HL-60/S4 treated with phorbol 12-myristate 13-acetate at 8.2 ng/mL for 4 days and 3 days (cell line): ENCODE measurements around the gene CCDC201.

Source experiments
- in situ Hi-C: fragments of 300-500 bp; cut with MboI; formaldehyde crosslinking; loops from 2 replicates; pipeline ENCODE4 v1.15.0; 2022; ENCODE audit warnings: low sequenced_read_pairs

CCDC201 gene, protein sequence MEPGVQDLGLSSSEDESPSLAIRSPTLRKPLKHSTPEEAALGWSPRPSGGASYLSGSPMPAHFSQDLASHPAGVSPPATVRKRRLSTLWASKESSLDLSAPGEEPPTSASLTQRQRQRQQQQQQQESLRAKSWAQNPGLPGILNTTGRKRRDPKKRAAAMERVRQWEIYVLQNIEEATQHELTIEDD

DNA sequence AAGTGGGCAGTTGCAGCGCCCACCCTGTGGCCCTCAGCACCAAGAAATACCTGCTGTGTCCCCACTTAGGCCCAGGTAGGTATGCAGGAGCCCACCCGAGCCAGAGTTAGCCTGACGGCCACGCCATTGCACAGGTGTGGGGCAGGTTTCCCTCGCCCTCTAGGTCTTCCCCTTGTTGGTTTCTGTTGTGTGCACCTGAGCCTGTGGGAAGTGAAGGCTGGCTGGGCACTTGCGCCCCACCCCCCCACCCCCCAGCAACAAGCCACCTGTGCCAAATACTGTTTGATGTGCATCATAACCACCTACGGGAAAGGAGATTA lies at the start of gene CCDC201:
Gene CCDC201, minus strand, starts transcription at position 48 of the 320 bp plus-strand sequence. CDS start 75 bp downstream, outside the sequence.
- in situ Hi-C loops = loop anchor here (25.0 kb wide), 1 partner anchor 711 kb away; the partner anchor contains the start of gene RAMP3

DNA sequence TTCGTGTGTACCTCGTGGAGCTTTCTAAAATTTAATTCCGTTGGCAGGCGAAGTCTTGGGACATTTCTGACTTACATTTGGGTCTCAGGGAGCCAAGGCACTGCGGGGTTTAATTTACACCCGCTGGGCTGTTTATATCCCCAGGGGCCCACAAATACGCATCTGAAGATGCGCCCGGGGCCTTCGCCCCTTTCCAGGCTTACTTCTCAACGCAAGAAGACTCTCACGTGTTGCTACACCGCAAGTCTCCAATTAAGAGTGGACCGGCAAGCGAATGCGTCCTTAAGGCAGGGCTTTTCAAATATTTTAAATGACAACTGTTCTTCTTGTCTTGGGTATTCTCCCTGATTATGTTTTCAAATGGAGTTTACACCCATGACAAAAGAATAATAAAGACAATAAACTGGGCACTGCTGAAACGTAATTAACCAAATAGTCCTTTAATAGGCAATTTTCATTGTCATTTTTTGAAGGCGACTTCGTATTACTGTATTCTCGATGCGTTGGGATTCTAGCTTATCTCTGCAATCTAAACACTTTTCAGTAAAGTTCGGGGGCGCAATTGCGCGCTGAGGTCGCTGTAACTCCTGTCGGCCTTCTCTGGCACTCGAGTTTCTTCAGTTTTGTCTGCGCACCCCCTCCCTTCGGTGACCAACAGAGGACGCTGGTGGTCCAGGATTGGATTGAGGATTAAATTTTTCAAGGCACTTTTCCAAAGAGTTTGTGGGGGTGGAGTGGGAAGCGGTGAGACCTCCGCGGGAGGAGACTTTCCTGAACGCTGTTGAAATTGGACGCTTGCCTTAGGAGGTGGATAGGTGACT lies 49.0 kb upstream of the CCDC201 start:
- in situ Hi-C loops = loop anchor here (25.0 kb wide), 1 partner anchor 1165 kb away; no protein-coding TSS in a partner anchor

DNA sequence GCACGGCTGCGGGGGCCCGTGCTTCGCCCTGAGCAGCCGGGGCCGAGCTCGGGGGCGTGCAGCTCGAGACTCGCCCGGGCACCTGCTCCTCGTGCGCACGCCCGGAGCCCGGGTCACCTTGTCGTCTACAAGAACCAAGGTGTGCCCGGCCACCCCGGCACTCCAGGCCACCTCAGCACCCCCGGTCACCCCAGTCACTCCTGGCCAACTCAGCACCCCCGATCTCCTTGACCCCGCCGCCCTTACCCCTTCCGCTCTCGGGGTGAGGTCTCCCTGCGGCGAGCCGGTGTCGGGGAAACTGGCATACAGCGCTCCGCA lies 48.5 kb upstream of the CCDC201 start:
- in situ Hi-C loops = loop anchor here (25.0 kb wide), 1 partner anchor 1166 kb away; no protein-coding TSS in a partner anchor

DNA sequence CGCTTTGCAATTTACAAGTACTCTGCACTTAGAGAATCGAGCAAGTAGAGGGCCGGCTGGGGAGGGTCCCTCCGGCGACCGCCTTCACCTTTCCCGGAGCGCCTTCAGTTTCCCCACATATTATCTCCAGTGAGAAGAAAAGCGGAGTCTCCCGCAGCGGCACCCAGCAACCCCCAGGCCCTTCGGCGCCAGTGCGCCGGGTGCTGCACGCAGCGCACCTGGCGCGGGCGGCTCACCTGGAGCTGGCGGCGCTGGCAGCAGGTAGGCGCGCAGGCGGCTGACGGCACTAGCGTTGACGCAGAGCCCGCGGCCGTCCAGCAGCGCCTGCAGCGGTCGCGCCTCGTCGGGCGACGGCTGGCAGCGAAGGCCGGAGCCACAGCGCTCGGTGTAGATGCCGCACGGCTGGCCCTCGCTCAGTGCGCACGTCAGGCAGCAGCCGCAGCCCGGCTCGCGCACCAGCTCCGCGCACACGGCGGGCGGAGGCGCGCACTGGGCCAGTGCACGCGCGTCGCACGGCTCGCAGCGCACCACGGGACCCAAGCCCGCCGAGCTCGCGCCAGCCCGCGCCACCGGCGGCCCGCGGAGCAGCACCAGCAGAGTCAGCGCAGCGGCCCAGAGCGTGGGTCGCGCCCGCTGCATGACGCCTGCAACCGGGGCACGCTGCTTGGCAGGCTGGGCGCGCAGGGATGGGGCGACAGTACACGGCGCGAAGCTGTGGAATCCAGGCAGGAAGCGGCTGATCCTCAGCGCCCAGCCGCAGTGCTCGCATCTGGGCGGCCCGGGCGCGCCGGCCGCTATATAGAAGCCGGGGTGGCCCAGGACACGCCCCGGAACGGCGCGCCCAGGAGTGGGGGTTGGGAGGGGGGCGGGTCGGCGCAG lies 47.9 kb upstream of the CCDC201 start, which contains the start of gene IGFBP3:
Gene IGFBP3, minus strand, starts transcription at position 771 of the 879 bp plus-strand sequence. Its CDS starts 132 bp downstream, at position 639.
- in situ Hi-C loops = loop anchor here (25.0 kb wide), 1 partner anchor 1167 kb away; no protein-coding TSS in a partner anchor

DNA sequence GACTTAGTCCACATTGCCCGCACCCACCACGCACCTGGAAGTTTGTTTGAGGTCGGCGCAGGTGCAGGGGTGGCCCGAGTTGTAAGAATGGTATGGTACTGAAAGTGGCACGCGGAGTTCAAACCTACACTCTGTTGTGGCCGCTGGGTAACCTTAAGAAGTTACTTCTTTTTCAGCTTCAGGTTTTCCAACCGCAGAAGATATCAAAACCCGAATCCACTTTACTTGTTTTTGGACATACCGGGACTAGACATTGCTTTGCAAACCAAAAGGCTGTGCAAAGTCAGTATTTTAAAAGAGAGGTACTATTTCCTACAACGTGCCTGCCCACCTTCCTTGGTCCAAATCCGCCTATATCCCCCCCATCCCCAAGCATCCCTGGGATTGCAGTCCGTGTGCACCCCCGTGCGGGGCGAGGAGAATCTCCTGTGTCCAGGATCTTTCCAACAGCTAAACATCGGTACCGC lies 47.1 kb upstream of the CCDC201 start:
- in situ Hi-C loops = loop anchor here (25.0 kb wide), 1 partner anchor 1167 kb away; no protein-coding TSS in a partner anchor

DNA sequence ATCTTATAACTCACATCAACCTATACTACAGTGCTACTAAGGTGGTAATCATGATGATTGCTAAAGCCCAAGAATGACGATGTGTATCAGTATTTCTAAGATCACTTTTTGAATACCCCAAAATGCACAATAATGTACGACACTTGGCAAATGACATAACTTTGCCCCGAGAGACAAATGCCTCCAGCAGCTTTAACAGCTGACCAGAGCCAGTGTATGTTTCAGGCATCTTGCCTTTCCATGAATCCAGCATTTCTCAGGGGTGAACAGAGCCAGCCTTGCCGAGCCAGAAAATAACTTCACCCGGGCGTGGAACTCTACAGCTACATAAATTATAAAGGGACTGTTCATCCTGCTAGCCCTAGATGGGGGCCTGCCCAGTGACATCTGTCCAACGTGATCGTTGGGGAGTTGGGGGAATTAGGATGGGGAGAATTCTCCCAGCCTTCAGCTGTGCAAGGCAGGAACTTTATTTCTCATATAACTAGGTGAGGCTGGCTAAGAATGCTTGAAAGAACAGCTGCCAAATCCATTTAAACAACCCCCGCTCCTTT lies 46.4 kb upstream of the CCDC201 start:
- in situ Hi-C loops = loop anchor here (25.0 kb wide), 1 partner anchor 1168 kb away; no protein-coding TSS in a partner anchor

DNA sequence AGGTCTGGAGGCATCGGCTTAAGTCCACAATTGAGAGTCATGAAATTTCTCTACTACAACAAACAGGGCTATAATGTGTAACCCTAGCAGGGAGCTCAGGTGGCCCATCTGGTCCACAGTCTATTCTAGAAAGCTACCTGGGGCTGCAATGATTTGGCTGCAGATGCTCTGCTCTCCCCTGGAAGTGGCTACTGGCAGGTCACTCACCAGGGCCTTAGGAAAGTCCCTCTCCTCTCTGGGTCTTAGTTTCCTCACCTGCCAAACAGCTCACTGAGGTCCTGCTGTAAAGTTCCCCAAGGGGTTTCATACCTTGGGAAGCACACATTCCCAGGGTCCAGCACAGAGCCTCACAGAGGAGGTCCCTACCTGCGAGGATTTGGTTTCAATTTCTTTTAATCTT lies 45.7 kb upstream of the CCDC201 start:
- in situ Hi-C loops = loop anchor here (25.0 kb wide), 1 partner anchor 1169 kb away; no protein-coding TSS in a partner anchor

DNA sequence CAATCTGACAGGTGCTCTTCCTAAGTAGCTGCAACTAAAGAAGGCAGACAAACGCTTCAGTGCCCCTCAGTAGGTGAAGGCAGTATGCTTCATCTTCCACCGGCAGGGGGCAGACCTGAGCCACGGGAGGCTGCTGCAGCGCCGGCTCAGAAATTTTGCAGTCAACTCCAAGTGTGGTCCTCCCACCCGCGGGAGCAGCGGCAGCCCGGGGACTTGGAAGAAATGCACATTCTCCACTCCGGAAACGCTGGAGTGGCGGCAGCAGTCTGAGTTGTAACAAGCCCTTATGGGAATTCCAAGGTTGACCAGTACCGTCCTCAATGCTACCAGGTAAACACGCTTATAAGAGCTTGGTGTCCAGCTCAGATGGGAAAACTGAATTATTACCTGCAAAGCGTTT lies 44.8 kb upstream of the CCDC201 start:
- in situ Hi-C loops = loop anchor here (25.0 kb wide), 1 partner anchor 1170 kb away; no protein-coding TSS in a partner anchor

DNA sequence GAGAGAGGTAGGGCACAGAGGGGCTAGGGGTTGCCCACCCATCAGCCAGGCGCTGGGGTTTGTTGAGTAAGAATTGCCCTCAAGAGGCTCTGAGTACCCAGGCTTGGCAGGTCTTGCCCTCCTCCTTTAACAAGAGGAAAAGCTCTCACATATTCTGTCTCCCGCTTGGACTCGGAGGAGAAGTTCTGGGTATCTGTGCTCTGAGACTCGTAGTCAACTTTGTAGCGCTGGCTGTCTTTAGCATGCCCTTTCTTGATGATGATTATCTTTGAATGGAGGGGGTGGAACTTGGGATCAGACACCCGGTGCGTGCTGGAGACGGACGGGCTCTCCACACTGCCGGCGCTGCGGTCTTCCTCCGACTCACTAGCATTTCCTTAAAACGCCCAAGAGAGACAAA lies 44.2 kb upstream of the CCDC201 start:
- in situ Hi-C loops = loop anchor here (25.0 kb wide), 1 partner anchor 1170 kb away; no protein-coding TSS in a partner anchor

DNA sequence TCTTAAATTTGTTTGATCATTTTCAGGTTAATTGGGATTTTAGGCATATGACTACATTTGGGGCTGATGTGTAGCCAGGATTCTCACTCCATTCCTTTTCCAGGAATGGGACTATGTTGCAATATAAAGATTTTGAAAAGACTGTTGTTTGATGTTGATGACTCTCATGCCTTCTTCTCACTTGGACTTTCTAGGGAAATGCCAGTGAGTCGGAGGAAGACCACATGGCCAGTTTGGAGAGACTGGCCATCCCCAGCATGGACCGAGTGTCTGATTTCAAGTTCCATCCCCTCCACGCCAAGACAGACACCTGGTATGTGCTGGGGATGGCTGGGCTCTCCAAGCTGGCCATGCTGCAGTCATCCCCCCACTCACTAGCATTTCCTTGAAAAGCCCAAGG lies 42.7 kb upstream of the CCDC201 start:
- in situ Hi-C loops = loop anchor here (25.0 kb wide), 1 partner anchor 1172 kb away; no protein-coding TSS in a partner anchor

DNA sequence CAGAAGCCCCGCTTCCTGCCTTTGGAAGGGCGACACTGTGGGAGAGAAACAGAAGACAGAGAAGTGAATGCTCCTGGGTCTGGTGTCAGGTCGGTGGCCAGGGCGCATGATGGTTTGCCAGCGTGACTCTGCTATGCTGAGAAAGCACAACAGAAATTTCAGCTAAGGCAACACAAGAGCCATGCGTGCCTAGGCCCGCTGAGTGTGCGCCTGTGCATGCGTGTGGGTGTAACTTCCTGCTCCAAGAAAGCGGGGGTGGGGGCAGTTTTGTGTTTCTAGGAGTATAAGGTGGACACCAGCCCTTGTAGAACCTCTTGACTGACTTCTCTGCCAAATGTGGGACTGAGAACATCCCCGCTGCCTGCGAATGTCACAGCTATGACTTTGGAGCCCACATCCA lies 42.0 kb upstream of the CCDC201 start:
- in situ Hi-C loops = loop anchor here (25.0 kb wide), 1 partner anchor 1172 kb away; no protein-coding TSS in a partner anchor

DNA sequence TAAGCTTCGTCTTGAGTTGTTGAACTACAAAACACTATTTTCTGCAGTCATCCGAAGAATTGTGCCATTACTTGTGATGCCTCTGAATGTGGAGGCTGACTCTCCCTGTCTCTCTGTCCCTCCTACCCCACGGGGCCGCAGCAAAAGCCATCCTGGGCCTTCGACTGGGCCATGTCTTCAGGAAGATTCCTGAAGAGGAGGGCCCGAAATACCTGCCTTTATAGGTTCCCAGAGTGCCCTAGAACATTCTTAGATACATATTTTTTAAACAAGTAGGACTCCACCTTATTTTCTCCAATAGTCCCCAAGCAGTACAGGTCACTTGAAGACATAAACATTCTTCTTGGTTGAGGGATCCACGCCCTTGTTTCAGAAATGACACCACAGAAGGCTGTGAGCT lies 40.1 kb upstream of the CCDC201 start:
- in situ Hi-C loops = loop anchor here (25.0 kb wide), 1 partner anchor 1174 kb away; no protein-coding TSS in a partner anchor

DNA sequence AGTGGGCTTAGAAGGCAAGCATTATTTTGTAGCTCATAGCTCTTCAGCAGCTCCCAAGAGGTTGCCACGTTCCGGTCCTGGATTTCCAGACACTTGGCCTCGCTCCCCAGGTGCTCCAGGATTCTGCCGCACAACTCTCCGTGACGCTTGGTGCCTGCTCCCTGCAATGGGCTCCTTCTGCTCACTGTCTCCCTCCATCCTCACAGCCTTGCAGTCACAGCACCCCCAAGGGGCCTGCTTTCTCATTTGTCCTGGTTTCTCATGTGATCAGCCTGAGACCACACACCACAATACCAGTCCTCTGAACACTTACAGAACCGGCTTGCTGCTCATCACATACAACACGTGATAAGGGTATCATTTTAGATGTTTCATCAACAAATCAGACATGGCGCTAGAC lies 38.4 kb upstream of the CCDC201 start:
- in situ Hi-C loops = loop anchor here (25.0 kb wide), 1 partner anchor 1176 kb away; no protein-coding TSS in a partner anchor

DNA sequence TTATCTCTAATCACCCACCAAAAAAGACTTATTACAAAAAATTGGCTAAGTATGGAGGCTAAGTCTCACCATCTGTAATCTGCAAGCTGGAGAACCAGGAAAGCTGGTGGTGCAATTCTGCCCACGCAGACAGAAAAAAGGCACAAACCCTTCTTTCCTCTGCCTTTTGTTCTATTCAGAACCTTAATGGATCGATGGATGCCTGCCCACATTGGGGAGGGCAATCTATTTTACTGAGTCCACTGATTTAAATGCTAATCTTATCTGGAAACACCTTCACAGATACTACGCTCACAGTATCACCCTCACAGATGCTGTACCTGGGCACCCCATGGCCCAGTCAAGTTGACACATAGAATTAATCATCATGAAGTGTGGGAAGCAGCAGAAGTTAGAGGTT lies 38.0 kb upstream of the CCDC201 start:
- in situ Hi-C loops = loop anchor here (25.0 kb wide), 1 partner anchor 1176 kb away; no protein-coding TSS in a partner anchor

DNA sequence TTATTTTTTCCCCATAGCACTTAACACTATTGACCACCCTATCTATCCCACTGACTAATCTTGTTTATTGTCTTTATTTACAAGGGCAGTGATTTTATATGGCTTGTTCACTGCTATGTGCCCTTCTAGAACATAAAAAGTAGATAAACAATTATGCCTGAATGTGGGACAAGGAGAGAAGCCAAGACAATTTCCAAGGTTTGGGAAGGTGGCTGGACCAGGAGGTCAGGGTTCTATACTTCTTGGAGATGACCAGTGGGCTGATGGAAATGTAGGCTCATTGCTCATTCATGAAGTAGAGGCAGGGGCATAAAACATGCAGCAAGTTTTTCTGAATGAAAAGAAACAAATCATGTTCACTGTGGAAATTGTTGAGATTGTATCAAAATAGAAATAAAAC lies 36.7 kb upstream of the CCDC201 start:
- in situ Hi-C loops = loop anchor here (25.0 kb wide), 1 partner anchor 1178 kb away; no protein-coding TSS in a partner anchor

DNA sequence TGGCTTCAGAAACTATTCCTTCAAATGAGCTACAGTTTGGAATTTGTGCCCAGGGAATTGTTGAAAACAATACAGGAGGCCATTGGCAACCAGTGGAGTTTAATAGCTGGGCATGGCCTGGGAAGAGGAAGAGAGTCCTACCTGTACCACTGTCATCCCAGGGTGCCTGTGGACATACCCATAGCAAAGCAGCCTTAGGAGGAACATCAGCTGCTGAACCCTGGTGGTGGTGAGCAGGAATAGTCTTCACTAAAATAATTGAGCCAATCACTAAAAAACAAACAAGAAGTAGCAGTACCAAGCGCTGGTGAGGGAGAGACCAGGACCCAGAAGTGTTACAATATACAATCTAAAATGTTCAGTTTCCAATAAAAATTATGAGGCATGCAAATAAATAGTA lies 29.9 kb upstream of the CCDC201 start:
- in situ Hi-C loops = loop anchor here (25.0 kb wide), 1 partner anchor 1184 kb away; no protein-coding TSS in a partner anchor

DNA sequence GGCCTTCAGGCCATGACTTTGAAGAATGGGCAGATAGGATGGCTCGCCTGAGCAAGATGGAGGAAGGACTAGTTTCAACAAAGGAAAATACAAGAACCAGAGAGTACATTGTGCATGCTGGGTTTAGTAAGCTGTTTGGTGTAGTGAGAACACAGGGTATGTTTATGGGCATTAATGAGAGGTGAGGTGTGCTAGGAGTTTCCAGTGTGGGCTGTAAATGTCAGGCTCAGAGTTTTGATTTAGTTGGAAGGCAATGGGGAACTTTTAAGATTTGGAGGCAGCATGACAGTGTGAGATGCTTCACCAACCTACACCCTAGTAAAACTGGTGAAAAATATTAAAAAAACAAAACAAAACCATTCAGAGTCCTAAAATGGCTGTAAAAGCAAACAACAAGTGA lies 28.7 kb upstream of the CCDC201 start:
- in situ Hi-C loops = loop anchor here (25.0 kb wide), 1 partner anchor 1186 kb away; no protein-coding TSS in a partner anchor

DNA sequence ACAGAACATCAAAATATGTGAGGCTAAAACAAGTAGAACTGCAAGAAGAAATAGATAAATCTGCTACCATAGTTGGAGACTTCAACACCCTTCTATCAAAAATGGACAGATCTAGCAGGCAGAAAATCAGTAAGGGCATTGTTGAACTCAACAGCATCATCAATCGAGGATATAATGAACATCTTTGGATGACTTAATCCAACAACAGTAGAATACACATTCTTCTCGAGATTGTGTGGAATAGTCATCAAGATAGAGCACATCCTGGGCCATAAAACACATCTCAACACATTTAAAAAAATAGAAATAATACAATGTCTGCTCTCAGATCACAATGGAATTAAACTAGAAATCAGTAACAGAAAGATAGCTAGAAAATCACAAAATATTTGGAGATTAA lies 25.3 kb upstream of the CCDC201 start:
- in situ Hi-C loops = no loop called here

DNA sequence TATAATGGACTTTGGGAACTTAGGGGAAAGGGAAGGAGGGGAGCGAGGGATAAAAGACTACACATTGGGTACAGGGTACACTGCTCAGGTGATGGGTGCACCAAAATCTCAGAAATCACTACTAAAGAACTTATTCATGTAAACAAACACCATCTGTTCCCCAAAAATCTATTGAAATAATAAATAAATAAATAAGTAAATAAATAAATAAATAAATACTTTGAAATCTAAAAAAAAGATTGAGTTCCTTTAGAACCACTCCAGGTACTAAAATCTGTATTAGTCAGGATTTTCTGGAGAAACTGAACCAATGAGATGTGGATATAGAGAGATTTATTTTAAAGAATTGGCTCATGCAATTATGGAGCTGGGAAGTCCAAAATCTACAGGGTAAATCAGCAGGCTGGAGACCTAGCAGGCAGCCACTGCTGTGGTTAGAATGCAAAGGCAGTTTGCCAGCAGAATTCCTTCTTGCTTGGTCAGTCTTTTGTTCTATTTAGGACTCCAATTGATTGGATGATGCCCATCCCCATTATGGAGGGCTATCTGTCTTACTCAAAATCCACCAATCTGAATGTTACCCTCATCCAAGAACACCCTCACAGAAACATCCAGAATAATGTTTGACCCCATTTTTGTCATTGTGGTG lies 24.3 kb upstream of the CCDC201 start:
- in situ Hi-C loops = no loop called here
